Choroid plexus epithelial cell (primary cell): Measurements from ENCODE around the gene CYP24A1.

Experiments used
- DNase-seq: peaks from one replicate; pipeline ENCODE4 v3.0.0-alpha.2; 2010; ENCODE audit warnings: low read depth
- H3K4me3 ChIP-seq: 2 replicates; pipeline ENCODE4 v1.5.1; 2011; ENCODE audit warnings: low read depth, mild to moderate bottlenecking, control low read depth, low read length, moderate library complexity
- CTCF ChIP-seq: conservative IDR thresholded peaks from 2 replicates; pipeline ENCODE4 v1.5.1; 2011; ENCODE audit warnings: low read depth, mild to moderate bottlenecking, control low read depth, inconsistent platforms, low read length, moderate library complexity

Gene CYP24A1

DNA sequence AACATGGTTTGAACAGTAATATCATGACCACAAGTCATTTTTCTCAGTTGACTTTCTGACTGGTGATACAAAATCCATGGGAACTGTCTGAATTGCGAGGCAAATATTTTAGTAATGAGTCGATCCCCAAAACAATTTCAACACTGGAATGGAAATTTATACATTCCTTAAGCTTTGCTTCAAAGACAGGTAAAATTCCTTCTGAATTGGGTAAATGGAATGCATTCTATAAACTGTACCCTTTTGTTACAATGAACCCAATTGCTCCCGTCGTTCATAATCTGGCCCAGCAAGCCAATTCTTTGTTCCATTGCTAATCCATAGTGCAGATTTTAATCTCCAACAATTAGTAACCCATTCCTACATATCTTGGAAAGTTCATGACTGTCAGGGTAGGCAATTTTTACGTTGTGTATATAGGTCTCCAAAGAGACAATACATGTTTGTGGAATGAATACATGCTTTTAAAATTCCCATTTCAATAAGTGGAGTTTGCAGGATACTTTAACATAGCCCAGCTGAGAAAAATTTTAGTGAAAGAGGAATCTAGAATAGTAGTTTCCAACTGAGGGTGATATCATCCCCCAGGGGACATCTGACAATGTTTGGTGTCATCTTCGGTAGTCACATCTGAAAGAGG is 32.7 kb downstream of the CYP24A1 start:
- no peak for TF ChIP-seq CTCF
- DNase-seq: peak; percentile 79
- no peak overlapping the region for H3K4me3 ChIP-seq

DNA sequence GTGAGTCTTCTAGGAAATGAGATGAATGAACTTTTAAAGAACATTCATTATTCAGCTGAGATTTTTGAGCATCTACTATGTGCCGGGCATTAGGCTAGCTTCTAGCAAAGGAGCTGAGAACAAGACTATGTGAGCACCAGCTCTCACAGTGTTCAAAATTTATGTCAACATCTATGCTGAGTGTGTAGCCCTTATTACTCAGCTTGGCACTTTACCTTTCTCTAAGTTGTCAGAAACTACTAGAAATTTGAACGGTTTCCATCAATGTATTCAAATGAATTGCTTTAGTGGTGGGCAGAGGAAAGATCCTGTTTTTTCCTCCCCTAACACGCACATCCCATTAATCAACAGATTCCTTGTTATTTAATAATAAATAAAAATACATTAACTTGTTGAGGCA is 33.3 kb downstream of the CYP24A1 start:
- no peak for TF ChIP-seq CTCF
- peak; percentile 8 for DNase-seq
- no peak overlapping the region for H3K4me3 ChIP-seq

- no peak overlapping the region for H3K4me3 ChIP-seq
- no peak for TF ChIP-seq CTCF
- DNase-seq: no peak
Observed at GRCh38 chr20:54140067-54140466, 33.7 kb downstream of the CYP24A1 start.

DNA sequence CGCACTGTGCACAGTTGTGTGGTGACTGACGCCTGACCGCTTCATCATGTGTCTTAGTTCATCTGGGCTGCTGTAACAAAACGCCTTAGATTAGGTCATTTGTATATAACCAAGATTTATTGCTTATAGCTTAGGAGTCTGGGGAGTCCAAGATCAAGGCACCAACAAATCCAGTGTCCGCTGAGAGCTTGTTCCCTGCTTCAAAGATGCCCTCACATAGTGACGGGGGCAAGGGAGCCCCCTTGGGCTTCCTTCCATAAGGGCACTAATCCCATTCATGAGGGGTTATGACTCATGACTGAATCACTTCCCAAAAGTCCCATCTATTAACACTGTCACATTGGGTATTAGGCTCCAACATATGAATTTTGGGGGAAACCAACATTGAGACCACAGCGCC is 34.6 kb downstream of the CYP24A1 start:
- no peak for TF ChIP-seq CTCF
- DNase-seq: no peak
- no peak overlapping the region for H3K4me3 ChIP-seq

- H3K4me3 ChIP-seq: no peak overlapping the region
- no peak for DNase-seq
- TF ChIP-seq CTCF: no peak
Observed at GRCh38 chr20:54138427-54138826, 35.4 kb downstream of the CYP24A1 start.

- no peak for DNase-seq
- no peak overlapping the region for H3K4me3 ChIP-seq
- no peak for TF ChIP-seq CTCF
Observed at GRCh38 chr20:54137115-54137514, 36.7 kb downstream of the CYP24A1 start.

DNA sequence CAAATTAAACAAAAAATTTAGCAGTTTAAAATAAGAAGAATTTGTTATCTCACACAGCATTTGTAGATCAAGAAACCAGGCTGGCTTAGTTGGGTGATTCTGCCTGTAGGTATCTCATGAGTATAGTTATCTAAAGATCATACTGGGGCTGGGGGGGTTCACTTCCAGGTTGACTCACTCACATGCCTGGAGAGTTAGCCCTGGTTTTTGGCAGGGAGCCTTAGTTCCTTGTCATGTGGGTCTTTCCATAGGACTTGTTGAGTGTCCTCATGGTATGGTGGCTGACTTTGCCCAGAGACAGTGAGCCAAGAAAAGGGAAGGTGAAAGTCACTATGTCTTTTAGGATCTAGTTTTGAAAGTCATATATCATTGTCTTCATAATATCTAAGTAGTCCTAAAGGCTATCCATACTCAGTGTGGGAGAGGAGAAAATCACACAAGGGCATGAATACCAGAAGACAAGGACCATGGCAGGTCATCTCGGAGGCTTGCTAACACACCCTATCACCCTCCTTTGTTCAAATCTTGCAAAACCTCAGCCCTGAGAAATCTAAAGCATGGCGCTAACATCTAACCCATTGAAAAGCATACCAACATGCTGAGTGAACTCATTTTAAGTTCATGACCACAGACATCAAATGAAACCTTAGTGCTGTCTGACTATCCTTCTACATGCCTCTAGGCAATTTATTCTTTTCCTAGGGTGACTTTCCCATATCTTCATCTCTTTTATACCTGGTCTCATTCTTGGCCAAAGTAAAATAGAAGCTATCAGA is 39.2 kb downstream of the CYP24A1 start:
- DNase-seq: peak; percentile 50
- TF ChIP-seq CTCF: no peak
- H3K4me3 ChIP-seq: no peak overlapping the region
